HG03139 (cell line): ENCODE results near the gene SNX10.

Source experiments
- ATAC-seq: cut with Tn5 transposase; IDR thresholded peaks from one replicate; pipeline ENCODE4 v1.9.1; 2021; ENCODE audit not compliant: unreplicated experiment

Gene SNX10

GRCh38 chr7:26332698-26333097, 41.0 kb downstream of the SNX10 start:
- ATAC-seq: no peak

GRCh38 chr7:26334166-26334859, 42.7 kb downstream of the SNX10 start:
- no peak for ATAC-seq

GRCh38 chr7:26337232-26337865, 45.7 kb downstream of the SNX10 start:
- ATAC-seq: no peak

GRCh38 chr7:26340476-26341018, 48.9 kb downstream of the SNX10 start:
- no peak for ATAC-seq

- no peak for ATAC-seq
Measured at GRCh38 chr7:26343320-26343832, 51.7 kb downstream of the SNX10 start.

- no peak for ATAC-seq
Measured at GRCh38 chr7:26343837-26344236, 52.2 kb downstream of the SNX10 start.

GRCh38 chr7:26345202-26345601, 53.5 kb downstream of the SNX10 start:
- ATAC-seq: no peak

- no peak for ATAC-seq
Measured at GRCh38 chr7:26345837-26346236, 54.2 kb downstream of the SNX10 start.

- ATAC-seq: no peak
Measured at GRCh38 chr7:26346611-26347203, 55.0 kb downstream of the SNX10 start.

GRCh38 chr7:26348234-26348851, 56.7 kb downstream of the SNX10 start:
- ATAC-seq: peak; percentile 77

GRCh38 chr7:26349005-26349915, 57.6 kb downstream of the SNX10 start:
- no peak for ATAC-seq

- no peak for ATAC-seq
Measured at GRCh38 chr7:26351171-26351570, 59.5 kb downstream of the SNX10 start.

GRCh38 chr7:26356229-26356628, 64.6 kb downstream of the SNX10 start:
- ATAC-seq: no peak

GRCh38 chr7:26356929-26357798, 65.5 kb downstream of the SNX10 start:
- ATAC-seq: no peak

GRCh38 chr7:26357799-26358151, 66.1 kb downstream of the SNX10 start:
- ATAC-seq: no peak

- no peak for ATAC-seq
Measured at GRCh38 chr7:26360650-26361049, 69.0 kb downstream of the SNX10 start.

GRCh38 chr7:26361637-26362036, 70.0 kb downstream of the SNX10 start:
- no peak for ATAC-seq

- ATAC-seq: no peak
Measured at GRCh38 chr7:26363465-26363864, 71.8 kb downstream of the SNX10 start.

GRCh38 chr7:26365077-26365900, 73.6 kb downstream of the SNX10 start:
- ATAC-seq: peak; percentile 67
